Thymus (tissue), 11 donors: ENCODE results near the gene MSL3B.

Experiments used
- DNase-seq, 9 donors: peaks; one replicate each; pipeline ENCODE4 v3.0.0-alpha.2; 2013; ENCODE audit warnings: low spot score in 9 of 9, low read depth in 6 of 9, missing footprints in 1 of 9
- H3K27ac ChIP-seq, 2 donors: one replicate each; pipeline ENCODE4 v1.5.1; 2013; ENCODE audit warnings: control low read depth in 1 of 2, low read depth in 1 of 2, low read length in 1 of 2, mild to moderate bottlenecking in 1 of 2, moderate library complexity in 1 of 2
- H3K27me3 ChIP-seq, 2 donors: one replicate each; pipeline ENCODE4 v1.5.1; 2013; ENCODE audit warnings: low read length in 1 of 2; ENCODE audit not compliant: control insufficient read depth in 2 of 2, insufficient read depth in 1 of 2
- H3K36me3 ChIP-seq, 2 donors: one replicate each; pipeline ENCODE4 v1.5.1; 2013; ENCODE audit warnings: low read length in 1 of 2, mild to moderate bottlenecking in 1 of 2, moderate library complexity in 1 of 2; ENCODE audit not compliant: control insufficient read depth in 2 of 2, insufficient read depth in 2 of 2
- H3K4me1 ChIP-seq, 2 donors: one replicate each; pipeline ENCODE4 v1.5.1; 2013; ENCODE audit warnings: low read length in 2 of 2; ENCODE audit not compliant: control insufficient read depth in 2 of 2, insufficient read depth in 2 of 2
- H3K4me3 ChIP-seq, 2 donors: one replicate each; pipeline ENCODE4 v1.5.1; 2013; ENCODE audit warnings: low read length in 2 of 2, control low read depth in 1 of 2, mild to moderate bottlenecking in 1 of 2
- H3K9me3 ChIP-seq, 2 donors: one replicate each; pipeline ENCODE4 v1.5.1; 2013; ENCODE audit warnings: low read length in 1 of 2, mild to moderate bottlenecking in 1 of 2; ENCODE audit not compliant: control insufficient read depth in 2 of 2, insufficient read depth in 1 of 2
- WGBS: extraction: QIAGEN DNeasy Blood & Tissue Kit; methylation state at CpG from one replicate; pipeline ENCODE4 v1.1.7; 2013; 5-methylcytosine and 5-hydroxymethylcytosine counted together
- donor health status: healthy.

Gene MSL3B

GRCh38 chr2:233839447-233839820 lies 28.8 kb downstream of the MSL3B start:
- peaks cover 80 to 94% of the 10 kb centered on the region in 2 donors for H3K36me3 ChIP-seq
- H3K27me3 ChIP-seq: no peaks in the 10 kb centered on the region
- H3K4me1 ChIP-seq: no peaks in the 10 kb centered on the region
- H3K4me3 ChIP-seq: no peak overlapping the region
- no peak for DNase-seq
- WGBS: 99% methylated on average over 10 of the region's 10 CpGs
- H3K27ac ChIP-seq: no peak overlapping the region
- H3K9me3 ChIP-seq: peaks cover 0 to 3% of the 10 kb centered on the region in 2 donors

GRCh38 chr2:233838726-233839446 lies 29.3 kb downstream of the MSL3B start:
- no peak for DNase-seq
- 98% methylated on average over 12 of the region's 12 CpGs for WGBS
- Histone ChIP-seq H3K4me1 (peaks cover 0 to 2% of the 10 kb centered on the region in 2 donors), H3K27me3 (no peaks in the 10 kb centered on the region), H3K4me3 (no peak overlapping the region), H3K9me3 (peaks cover 0 to 3% of the 10 kb centered on the region in 2 donors), H3K27ac (no peak overlapping the region), H3K36me3 (peaks cover 80 to 94% of the 10 kb centered on the region in 2 donors)

- 89% methylated on average over 7 of the region's 7 CpGs for WGBS
- no peak overlapping the region for H3K4me3 ChIP-seq
- peaks cover 0 to 3% of the 10 kb centered on the region in 2 donors for H3K9me3 ChIP-seq
- H3K27me3 ChIP-seq: no peaks in the 10 kb centered on the region
- peaks cover 77 to 90% of the 10 kb centered on the region in 2 donors for H3K36me3 ChIP-seq
- DNase-seq: no peak
- H3K27ac ChIP-seq: no peak overlapping the region
- peaks cover 0 to 3% of the 10 kb centered on the region in 2 donors for H3K4me1 ChIP-seq
Measured at GRCh38 chr2:233838251-233838650, 29.9 kb downstream of the MSL3B start.

- WGBS: 94% methylated on average over 9 of the region's 9 CpGs
- Histone ChIP-seq H3K4me1 (peaks cover 0 to 3% of the 10 kb centered on the region in 2 donors), H3K27ac (no peak overlapping the region), H3K4me3 (no peak overlapping the region), H3K9me3 (peaks cover 0 to 3% of the 10 kb centered on the region in 2 donors), H3K27me3 (no peaks in the 10 kb centered on the region), H3K36me3 (peaks cover 72 to 85% of the 10 kb centered on the region in 2 donors)
- no peak for DNase-seq
Measured at GRCh38 chr2:233837694-233838229, 30.4 kb downstream of the MSL3B start.

GRCh38 chr2:233836359-233836758 lies 31.8 kb downstream of the MSL3B start:
- Histone ChIP-seq H3K4me1 (peaks cover 0 to 3% of the 10 kb centered on the region in 2 donors), H3K9me3 (peaks cover 0 to 3% of the 10 kb centered on the region in 2 donors), H3K27me3 (no peaks in the 10 kb centered on the region), H3K27ac (no peak overlapping the region), H3K4me3 (no peak overlapping the region), H3K36me3 (peaks cover 72% of the 10 kb centered on the region in 2 donors)
- WGBS: over 99% methylated on average over 7 of the region's 7 CpGs
- no peak for DNase-seq

- no peaks in the 10 kb centered on the region for H3K27me3 ChIP-seq
- H3K27ac ChIP-seq: no peak overlapping the region
- H3K4me1 ChIP-seq: peaks cover 0 to 3% of the 10 kb centered on the region in 2 donors
- H3K4me3 ChIP-seq: no peak overlapping the region
- peaks cover 0 to 3% of the 10 kb centered on the region in 2 donors for H3K9me3 ChIP-seq
- H3K36me3 ChIP-seq: peaks cover 64 to 67% of the 10 kb centered on the region in 2 donors
- no peak for DNase-seq
- 95% methylated on average over 14 of the region's 14 CpGs for WGBS
Measured at GRCh38 chr2:233835230-233836186, 32.7 kb downstream of the MSL3B start.

- 93% methylated on average over 10 of the region's 10 CpGs for WGBS
- no peak overlapping the region for H3K4me3 ChIP-seq
- peaks cover 42 to 47% of the 10 kb centered on the region in 2 donors for H3K36me3 ChIP-seq
- H3K27ac ChIP-seq: no peak overlapping the region
- no peaks in the 10 kb centered on the region for H3K27me3 ChIP-seq
- H3K9me3 ChIP-seq: peaks cover 0 to 3% of the 10 kb centered on the region in 2 donors
- peaks cover 0 to 3% of the 10 kb centered on the region in 2 donors for H3K4me1 ChIP-seq
- DNase-seq: no peak
Measured at GRCh38 chr2:233833345-233833744, 34.8 kb downstream of the MSL3B start.

GRCh38 chr2:233832869-233833311 lies 35.3 kb downstream of the MSL3B start:
- Histone ChIP-seq H3K27me3 (no peaks in the 10 kb centered on the region), H3K36me3 (peaks cover 38 to 42% of the 10 kb centered on the region in 2 donors), H3K4me3 (no peak overlapping the region), H3K4me1 (peaks cover 0 to 3% of the 10 kb centered on the region in 2 donors), H3K9me3 (peaks cover 0 to 3% of the 10 kb centered on the region in 2 donors), H3K27ac (no peak overlapping the region)
- 83% methylated on average over 7 of the region's 7 CpGs for WGBS
- DNase-seq: peak in 1 of 9 donors; percentile 21
